ENCODE measurements around the gene IL17C.

Gene IL17C

DNA sequence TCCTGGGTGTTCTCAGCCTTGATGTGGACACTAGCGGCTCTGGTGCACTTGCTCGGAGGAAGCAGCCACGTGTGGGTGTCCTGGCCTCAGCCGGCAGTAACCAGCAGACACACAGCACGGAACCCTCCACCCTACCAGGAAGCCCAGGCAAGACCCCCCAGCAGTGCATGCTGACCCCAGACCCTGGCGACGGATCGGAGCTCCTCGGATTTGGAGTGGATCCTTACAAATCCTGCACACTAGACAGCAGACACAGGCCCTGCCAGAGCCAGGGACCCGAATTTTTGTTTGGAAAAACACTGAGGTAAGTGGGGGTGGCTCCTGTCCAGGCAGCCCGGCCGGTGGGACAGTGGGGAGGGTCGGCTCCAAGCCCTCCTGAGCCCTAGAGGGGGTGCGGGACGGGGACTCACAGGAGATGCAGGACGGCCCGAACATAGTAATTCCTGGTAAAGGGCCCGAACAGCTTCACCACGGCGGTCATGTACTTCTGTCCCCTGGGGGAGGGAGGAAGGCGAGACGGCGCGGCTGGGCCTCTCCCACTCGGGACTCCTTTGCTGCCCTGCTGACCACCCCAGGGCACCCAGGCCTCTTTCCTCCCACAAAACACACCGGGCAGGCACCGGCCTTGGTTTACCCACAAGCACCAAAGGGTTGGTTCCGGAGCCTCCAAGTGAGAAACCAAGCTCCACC, 8.1 kb downstream of the IL17C start:
- DNase-seq: no peak

- DNase-seq: no peak
Observed at GRCh38 chr16:88647178-88648070, 9.1 kb downstream of the IL17C start.

- no peak for DNase-seq
Observed at GRCh38 chr16:88649195-88649923, 11.0 kb downstream of the IL17C start.

DNA sequence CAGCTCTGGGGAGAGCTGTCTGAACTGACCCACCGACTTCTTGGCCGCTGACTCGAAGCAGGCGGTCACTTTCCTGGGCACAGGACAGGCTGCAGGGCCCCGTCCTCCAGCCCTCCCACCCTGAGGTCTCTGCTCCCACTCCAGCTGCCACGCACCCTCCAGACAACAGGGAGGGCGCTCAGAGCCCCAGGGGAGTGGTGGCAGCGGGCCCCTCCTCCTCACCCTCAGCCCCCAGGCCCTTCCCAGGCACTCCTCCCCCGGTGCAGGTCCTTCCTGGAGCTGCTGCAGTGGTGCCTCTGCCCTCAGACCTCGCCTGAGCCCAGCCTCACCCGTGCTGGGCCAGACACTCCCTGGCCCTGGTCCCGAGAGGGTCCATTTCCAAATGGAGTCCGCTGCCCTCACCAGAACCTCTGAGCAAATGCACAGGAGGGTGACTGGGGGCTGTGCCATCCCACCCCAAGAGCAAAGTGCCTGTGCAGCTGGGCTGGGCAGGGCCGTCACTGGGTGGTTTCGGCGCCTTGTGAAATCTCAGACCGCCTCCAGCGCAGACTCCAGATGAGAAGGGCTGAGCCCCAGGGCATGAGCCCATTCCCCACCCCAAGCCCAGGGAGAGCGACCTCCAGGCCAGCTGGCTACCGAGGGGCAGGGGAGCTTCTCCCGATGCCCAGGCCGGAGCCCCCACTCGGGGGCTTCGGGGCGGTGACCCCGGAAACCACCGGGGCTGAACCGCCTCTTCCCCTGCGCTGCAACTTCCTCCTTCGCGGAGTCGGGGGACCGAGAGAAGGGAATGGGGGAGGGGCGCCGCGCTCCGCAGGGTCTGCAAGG, 11.8 kb downstream of the IL17C start:
- no peak for DNase-seq

DNA sequence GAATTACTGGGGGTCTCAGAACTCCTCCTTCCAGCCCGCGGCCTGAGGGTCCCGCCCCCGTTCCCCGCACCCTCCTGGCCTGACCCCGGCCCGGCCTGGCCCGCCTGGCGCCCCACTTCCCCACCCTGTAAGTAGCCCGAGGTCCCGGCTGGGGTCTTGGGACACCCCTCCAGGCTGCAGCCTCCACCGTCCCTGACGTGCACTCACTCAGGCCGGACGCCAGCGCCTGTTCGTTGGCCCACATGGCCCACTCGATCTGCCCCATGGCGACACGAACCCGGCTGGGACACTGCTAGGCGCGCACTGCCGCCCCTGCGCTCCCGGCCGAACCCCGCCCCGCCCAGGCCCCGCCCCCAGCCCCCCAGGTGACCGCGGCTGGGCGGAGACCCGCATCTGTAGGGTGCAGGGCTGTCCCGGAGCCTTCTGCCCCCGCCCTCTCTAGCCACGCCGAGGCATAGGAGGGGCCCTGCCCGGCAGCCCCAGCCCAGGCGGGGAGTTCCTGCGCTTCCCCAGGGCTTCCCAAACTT, 12.4 kb downstream of the IL17C start, which contains the start of gene CYBA:
TSS of gene CYBA (minus strand) at position 305 of the 527 bp plus-strand sequence. CDS start at position 265, 40 bp downstream.
- DNase-seq: peak; percentile 60

GRCh38 chr16:88651276-88651988, 13.1 kb downstream of the IL17C start:
- peak; percentile 33 for DNase-seq

DNA sequence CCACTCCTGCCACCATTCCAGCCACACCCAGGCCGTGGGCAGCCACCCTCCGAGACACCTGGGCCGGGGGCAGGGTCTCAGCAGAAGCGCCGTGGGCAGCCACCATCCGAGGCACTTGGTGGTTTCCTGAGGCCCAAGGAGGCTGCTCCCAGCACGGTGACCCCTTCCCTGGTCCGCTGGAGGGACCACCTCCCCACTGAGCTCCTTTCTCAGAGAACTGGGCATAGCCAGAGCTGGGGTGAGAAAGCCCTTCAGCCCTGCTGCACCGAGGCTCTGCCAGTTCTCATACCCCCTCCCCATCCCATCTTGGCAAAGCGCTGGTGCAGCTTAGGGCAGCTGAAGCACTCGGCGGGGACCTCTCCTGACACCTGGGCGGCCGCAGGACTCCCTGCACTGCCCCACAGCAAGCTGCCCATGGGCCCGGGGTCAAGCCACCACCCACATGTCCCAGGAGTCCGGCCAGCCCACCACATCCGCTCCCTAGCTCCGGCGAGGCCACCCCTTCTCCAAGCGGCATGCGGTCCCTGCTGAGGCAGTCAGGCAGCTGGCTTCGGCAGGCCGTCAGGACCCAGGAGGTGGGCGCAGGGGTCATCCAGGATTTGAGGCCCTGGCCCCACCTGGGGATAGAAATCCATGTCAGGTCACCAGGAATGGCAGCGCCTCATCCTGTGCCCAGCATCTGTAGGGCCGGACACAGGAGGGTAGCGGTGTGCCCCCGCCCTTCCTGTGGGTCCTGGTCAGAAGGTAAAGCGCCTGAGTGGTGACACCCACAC, 13.8 kb downstream of the IL17C start:
- DNase-seq: no peak

- no peak for DNase-seq
Observed at GRCh38 chr16:88652762-88653063, 14.3 kb downstream of the IL17C start.

GRCh38 chr16:88653101-88653500, 14.7 kb downstream of the IL17C start:
- DNase-seq: no peak

- DNase-seq: no peak
Observed at GRCh38 chr16:88653596-88654362, 15.4 kb downstream of the IL17C start.

DNA sequence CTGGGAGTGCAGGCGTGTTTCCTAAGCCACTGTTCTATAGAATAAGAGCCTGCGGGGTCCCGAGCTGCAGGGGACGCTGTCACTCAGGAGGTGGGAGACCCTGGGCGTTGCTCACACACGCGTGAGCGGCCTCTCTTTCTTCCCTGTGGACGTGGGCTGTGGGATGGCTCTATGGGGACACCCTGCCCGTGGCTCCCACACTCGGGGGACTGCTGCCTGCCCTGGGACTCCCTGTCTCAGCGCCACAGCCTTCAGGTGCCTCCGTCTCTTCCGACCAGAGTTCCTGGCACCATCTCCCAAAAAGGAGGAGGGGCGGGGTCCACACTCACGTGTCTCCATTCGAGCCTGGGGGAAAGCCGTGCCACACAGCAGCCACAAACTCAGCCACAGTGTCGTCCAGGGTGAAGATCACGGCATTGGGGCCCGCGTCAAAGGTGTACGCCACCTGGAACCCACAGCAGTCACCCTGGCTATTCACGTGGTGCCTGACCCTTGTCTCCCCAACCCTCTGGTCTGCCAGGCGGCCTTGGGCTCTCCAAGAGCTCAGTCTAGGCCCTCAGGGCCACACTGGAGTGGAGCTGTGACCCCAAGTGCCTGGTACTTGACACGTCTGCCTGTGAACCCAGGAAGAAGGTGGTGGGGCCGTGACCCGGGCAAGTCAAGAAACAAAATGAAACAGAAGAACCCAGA, 16.1 kb downstream of the IL17C start:
- DNase-seq: no peak

- DNase-seq: no peak
Observed at GRCh38 chr16:88655053-88655732, 16.8 kb downstream of the IL17C start.

DNA sequence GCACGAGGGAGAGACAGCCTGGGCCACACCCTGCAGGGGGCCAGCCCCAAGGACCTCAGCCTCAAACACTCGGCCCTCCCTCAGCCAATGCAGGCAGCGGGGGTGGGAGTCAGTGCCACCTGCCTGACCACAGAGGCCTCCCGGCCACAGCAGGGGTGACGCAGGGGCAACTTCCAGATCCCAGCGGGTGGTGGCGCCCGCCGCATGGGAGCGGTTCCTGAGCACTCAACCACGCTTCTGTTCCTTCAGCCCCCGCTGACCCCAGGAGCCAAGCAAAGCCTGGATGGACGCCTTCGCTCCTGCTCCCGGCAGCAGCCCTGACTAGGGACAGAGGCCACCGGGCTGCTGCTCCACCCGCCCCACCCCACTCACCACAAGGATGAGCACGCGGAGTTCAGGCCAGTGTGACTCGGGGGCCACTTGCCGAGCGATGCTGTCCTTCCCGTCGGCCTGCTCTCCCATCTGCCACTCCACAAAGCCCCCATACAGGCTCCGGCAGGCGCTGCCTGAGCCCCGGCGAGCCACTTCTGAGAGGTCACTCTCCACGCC, 17.4 kb downstream of the IL17C start:
- no peak for DNase-seq

GRCh38 chr16:88656291-88656980, 18.1 kb downstream of the IL17C start:
- DNase-seq: no peak

GRCh38 chr16:88657371-88657770, 19.0 kb downstream of the IL17C start:
- DNase-seq: no peak

DNA sequence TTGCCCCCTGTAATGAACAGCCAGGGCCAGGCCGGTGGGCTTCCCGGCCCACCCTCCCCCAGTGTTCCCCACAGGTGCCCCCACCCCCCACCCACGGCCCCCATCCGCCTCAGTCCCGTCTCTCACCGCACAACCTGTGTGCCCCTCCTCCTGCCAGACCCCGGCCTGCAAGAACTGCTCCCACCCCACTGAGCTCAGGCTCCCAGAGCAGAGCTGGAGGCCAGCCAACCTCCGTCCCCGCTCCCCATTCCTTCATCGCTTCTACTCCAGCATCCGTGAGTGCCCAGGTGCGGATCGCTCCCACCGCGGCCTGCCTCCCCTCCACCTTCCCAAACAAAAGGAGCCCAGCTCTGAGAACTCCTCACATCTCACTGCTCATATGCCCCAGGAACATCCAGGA, 20.3 kb downstream of the IL17C start:
- DNase-seq: no peak

DNA sequence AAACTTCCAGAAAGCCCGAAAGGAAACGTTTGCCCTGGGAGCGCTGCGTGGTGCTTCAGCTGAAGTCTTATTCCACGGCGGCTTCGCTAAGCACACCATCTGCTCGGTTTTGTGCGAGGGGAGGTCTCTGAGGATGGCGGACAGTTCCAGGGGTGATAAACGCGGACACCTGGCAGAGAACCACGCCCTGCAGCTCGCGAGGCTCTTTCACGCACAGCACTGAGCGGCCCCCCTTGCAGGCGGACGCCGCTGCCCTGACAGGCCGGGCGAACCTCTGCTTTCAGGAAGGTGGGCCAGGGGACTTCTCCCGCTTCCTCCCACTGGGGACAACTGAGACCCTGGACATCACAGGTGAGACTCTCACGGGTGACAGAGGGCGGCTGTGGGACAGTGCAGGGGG, 20.8 kb downstream of the IL17C start:
- no peak for DNase-seq

DNA sequence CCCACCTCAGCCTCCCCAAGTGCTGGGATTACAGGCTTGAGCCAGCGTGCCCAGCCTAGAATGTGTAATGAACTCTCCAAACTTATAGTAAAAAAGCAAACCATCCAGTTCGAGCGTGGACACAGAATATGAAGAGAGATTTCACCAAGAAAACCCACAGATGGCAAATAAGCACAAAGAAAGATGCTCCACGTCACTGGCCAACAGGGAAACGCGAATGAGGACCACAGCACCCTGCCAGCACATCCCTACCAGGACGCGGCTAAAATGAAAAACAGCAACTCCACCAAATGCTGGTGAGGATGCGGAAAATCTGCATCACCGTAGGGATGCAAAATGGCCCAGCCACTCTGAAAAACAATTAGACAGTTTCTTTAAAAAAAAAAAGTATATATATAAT, 23.1 kb downstream of the IL17C start:
- DNase-seq: no peak

All from fibroblast of skin of back (primary cell).